IPS-15b (cell line): ENCODE measurements around the gene BYSL.

Experiments used
- H3K27me3 ChIP-seq: one replicate; pipeline ENCODE4 v1.6.1; 2013; ENCODE audit warnings: low read length; ENCODE audit not compliant: control insufficient read depth, insufficient read depth
- H3K36me3 ChIP-seq: one replicate; pipeline ENCODE4 v1.6.1; 2013; ENCODE audit warnings: low read length; ENCODE audit not compliant: control insufficient read depth, insufficient read depth
- H3K4me1 ChIP-seq: one replicate; pipeline ENCODE4 v1.6.1; 2013; ENCODE audit warnings: mild to moderate bottlenecking, low read length; ENCODE audit not compliant: control insufficient read depth, insufficient read depth
- H3K4me3 ChIP-seq: one replicate; pipeline ENCODE4 v1.5.1; 2013; ENCODE audit warnings: low read depth, low read length
- H3K9ac ChIP-seq: one replicate; pipeline ENCODE4 v1.6.1; 2013; ENCODE audit warnings: low read depth, mild to moderate bottlenecking, low read length
- H3K9me3 ChIP-seq: one replicate; pipeline ENCODE4 v1.6.1; 2013; ENCODE audit warnings: mild to moderate bottlenecking, low read length; ENCODE audit not compliant: control insufficient read depth, insufficient read depth

The BYSL gene

GRCh38 chr6:41970436-41970846, 49.1 kb downstream of the BYSL start:
- Histone ChIP-seq H3K4me3 (no peak overlapping the region), H3K9ac (no peak overlapping the region), H3K27me3 (no peaks in the 10 kb centered on the region), H3K9me3 (no peaks in the 10 kb centered on the region), H3K36me3 (no peaks in the 10 kb centered on the region), H3K4me1 (peaks cover 17% of the 10 kb centered on the region)

- no peaks in the 10 kb centered on the region for H3K4me1 ChIP-seq
- H3K9ac ChIP-seq: no peak overlapping the region
- no peak overlapping the region for H3K4me3 ChIP-seq
- no peaks in the 10 kb centered on the region for H3K9me3 ChIP-seq
- no peaks in the 10 kb centered on the region for H3K27me3 ChIP-seq
- no peaks in the 10 kb centered on the region for H3K36me3 ChIP-seq
Measured at GRCh38 chr6:41972826-41973225, 51.5 kb downstream of the BYSL start.

- Histone ChIP-seq H3K4me3 (no peak overlapping the region), H3K27me3 (no peaks in the 10 kb centered on the region), H3K9ac (no peak overlapping the region), H3K36me3 (no peaks in the 10 kb centered on the region), H3K4me1 (no peaks in the 10 kb centered on the region), H3K9me3 (no peaks in the 10 kb centered on the region)
Measured at GRCh38 chr6:41974281-41974825, 53.1 kb downstream of the BYSL start.

- no peaks in the 10 kb centered on the region for H3K36me3 ChIP-seq
- no peak overlapping the region for H3K4me3 ChIP-seq
- no peaks in the 10 kb centered on the region for H3K27me3 ChIP-seq
- no peaks in the 10 kb centered on the region for H3K4me1 ChIP-seq
- no peaks in the 10 kb centered on the region for H3K9me3 ChIP-seq
- no peak overlapping the region for H3K9ac ChIP-seq
Measured at GRCh38 chr6:41975276-41975675, 54.0 kb downstream of the BYSL start.

- Histone ChIP-seq H3K4me1 (no peaks in the 10 kb centered on the region), H3K9me3 (no peaks in the 10 kb centered on the region), H3K9ac (no peak overlapping the region), H3K27me3 (no peaks in the 10 kb centered on the region), H3K36me3 (no peaks in the 10 kb centered on the region), H3K4me3 (no peak overlapping the region)
Measured at GRCh38 chr6:41976794-41977484, 55.6 kb downstream of the BYSL start.
